ENCODE measurements around the gene GRHL3.
"Not testable (repeated sequence)": the region's sequence is repeated elsewhere in the genome, so short reads cannot be mapped to it uniquely, and the experiment has no call there.

The GRHL3 gene

GRCh38 chr1:24319312-24319863 lies at the start of gene GRHL3:
TSS of gene GRHL3 (plus strand) at chr1:24319357. CDS start at chr1:24319552, 195 bp downstream.
- DNase-seq: no peak

- DNase-seq: not testable (repeated sequence)
Observed at GRCh38 chr1:24274203-24275103, 44.7 kb upstream of the GRHL3 start.

- DNase-seq: no peak
Observed at GRCh38 chr1:24275104-24275410, 44.1 kb upstream of the GRHL3 start.

GRCh38 chr1:24275510-24275909 lies 43.6 kb upstream of the GRHL3 start:
- DNase-seq: no peak

- DNase-seq: no peak
Observed at GRCh38 chr1:24276791-24277190, 42.4 kb upstream of the GRHL3 start.

- no peak for DNase-seq
Observed at GRCh38 chr1:24277420-24278169, 41.6 kb upstream of the GRHL3 start.

GRCh38 chr1:24278726-24279125 lies 40.4 kb upstream of the GRHL3 start:
- DNase-seq: no peak

GRCh38 chr1:24279590-24280232 lies 39.4 kb upstream of the GRHL3 start:
- DNase-seq: no peak

- no peak for DNase-seq
Observed at GRCh38 chr1:24281591-24281990, 37.6 kb upstream of the GRHL3 start.

- DNase-seq: no peak
Observed at GRCh38 chr1:24282491-24282890, 36.7 kb upstream of the GRHL3 start.

GRCh38 chr1:24283326-24284155 lies 35.6 kb upstream of the GRHL3 start:
- no peak for DNase-seq

- DNase-seq: no peak
Observed at GRCh38 chr1:24284156-24284471, 35.0 kb upstream of the GRHL3 start.

- DNase-seq: no peak
Observed at GRCh38 chr1:24285231-24285630, 33.9 kb upstream of the GRHL3 start.

- no peak for DNase-seq
Observed at GRCh38 chr1:24286246-24287010, 32.7 kb upstream of the GRHL3 start.

- not testable (repeated sequence) for DNase-seq
Observed at GRCh38 chr1:24287779-24288178, 31.4 kb upstream of the GRHL3 start.

- DNase-seq: no peak
Observed at GRCh38 chr1:24288479-24288878, 30.7 kb upstream of the GRHL3 start.

GRCh38 chr1:24289937-24290595 lies 29.1 kb upstream of the GRHL3 start:
- DNase-seq: peak; percentile 31 to 77

- no peak for DNase-seq
Observed at GRCh38 chr1:24290933-24291487, 28.1 kb upstream of the GRHL3 start.

- no peak for DNase-seq
Observed at GRCh38 chr1:24292103-24292502, 27.1 kb upstream of the GRHL3 start.

GRCh38 chr1:24292887-24293286 lies 26.3 kb upstream of the GRHL3 start:
- DNase-seq: no peak

Data from hippocampal formation (tissue), 2 donors.